ENCODE results near the gene DMKN. TPM values are rescaled to one million over a fixed set of nuclear protein-coding genes. Genes with fewer than 3 reads are reported as not detected.

Gene DMKN
- total RNA-seq, 6 donors from 2014 or later: 64.9 to 127 (median 101) TPM

DNA sequence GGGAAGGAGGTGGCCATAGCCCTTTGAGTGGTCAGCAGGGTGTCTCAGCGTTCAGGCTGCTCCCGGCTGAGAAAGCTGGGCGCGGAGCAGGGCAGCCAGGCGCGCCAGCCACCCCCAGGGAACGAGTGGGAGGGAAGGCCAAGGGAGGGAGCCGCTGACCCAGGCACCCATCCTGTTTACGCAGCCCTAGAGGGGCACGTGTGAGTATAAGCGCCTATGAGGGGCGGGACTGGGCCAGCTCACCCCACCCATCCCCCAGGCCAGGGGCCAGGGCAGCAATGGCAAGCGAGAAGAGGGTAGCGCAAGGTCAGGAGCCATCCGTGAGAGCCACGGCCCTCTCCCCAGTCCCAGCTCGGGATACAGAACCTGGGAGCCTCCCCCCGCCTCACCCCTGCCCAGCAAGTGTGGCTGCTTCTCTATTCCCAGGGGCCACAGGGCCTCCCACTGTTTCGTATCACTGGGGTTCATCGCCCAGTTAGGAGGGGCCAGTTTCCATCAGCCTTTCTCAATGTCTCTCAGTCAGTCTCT, 897 bp upstream of the DMKN start:
- Histone ChIP-seq H3K36me3 (no peaks in the 10 kb centered on the region), H3K4me1 (peaks cover 7 to 23% (median 11%) of the 10 kb centered on the region in 4 donors), H3K27me3 (no peaks in the 10 kb centered on the region), H3K27ac (no peak overlapping the region), H3K9me3 (no peaks in the 10 kb centered on the region), H3K4me3 (no peak overlapping the region)
- DNase-seq: peak; percentile 27 to 65
- ATAC-seq (ENCODE audit: low FRiP score in 2 of 2): no peak
- 30% methylated on average over 12 to 20 of the region's 20 CpGs for WGBS, 2 donors
- TF ChIP-seq, protein P1, sequence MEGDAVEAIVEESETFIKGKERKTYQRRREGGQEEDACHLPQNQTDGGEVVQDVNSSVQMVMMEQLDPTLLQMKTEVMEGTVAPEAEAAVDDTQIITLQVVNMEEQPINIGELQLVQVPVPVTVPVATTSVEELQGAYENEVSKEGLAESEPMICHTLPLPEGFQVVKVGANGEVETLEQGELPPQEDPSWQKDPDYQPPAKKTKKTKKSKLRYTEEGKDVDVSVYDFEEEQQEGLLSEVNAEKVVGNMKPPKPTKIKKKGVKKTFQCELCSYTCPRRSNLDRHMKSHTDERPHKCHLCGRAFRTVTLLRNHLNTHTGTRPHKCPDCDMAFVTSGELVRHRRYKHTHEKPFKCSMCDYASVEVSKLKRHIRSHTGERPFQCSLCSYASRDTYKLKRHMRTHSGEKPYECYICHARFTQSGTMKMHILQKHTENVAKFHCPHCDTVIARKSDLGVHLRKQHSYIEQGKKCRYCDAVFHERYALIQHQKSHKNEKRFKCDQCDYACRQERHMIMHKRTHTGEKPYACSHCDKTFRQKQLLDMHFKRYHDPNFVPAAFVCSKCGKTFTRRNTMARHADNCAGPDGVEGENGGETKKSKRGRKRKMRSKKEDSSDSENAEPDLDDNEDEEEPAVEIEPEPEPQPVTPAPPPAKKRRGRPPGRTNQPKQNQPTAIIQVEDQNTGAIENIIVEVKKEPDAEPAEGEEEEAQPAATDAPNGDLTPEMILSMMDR (IDR thresholded peaks at IDR 0.05): no peak
- TF ChIP-seq EP300 (IDR thresholded peaks at IDR 0.05): no peak
- TF ChIP-seq POLR2AphosphoS5 (IDR thresholded peaks at IDR 0.05): no peak
- TF ChIP-seq POLR2A (IDR thresholded peaks at IDR 0.05): no peak

DNA sequence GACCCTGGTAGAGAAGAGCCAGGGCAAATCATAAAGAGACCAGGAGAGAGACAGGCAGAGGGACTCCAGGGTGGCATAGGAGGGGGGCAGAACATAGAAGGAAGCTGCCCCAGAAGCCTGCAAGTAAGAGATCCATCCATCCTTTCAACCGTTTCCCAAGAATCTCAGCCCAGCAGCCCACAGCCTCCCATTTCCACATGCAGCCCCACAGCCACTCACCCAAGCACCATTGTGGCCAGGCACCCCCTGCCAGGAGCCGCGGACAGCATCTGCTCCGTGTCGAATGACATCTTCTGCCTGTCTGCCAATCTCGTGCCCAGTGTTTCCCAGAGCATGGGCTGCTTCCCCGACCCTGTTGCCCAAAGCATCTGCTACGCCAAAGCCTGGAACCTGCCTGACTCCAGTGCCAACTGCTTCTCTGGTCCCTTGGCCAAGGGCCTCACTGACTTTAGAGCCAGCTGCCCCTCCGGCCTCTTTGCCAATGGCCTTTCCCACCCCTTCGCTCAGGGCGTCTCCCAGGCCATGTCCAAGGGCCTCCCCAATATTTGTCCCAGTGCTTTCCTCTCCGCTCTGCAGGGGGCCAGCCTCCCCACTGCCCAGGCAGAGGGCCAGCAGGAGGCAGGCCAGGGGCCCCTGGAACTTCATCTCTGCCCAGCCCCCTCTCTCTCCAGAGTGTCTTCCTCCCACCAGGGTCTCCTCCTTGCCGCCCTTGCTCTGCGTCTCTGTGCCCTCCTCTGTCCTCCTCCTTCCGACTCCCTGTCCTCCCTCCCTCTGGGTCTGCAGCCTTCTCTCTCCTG, 420 bp downstream of the DMKN start:
- no peaks in the 10 kb centered on the region for H3K27me3 ChIP-seq
- TF ChIP-seq POLR2AphosphoS5 (IDR thresholded peaks at IDR 0.05): no peak
- TF ChIP-seq EP300 (IDR thresholded peaks at IDR 0.05): no peak
- TF ChIP-seq, protein P1 (IDR thresholded peaks at IDR 0.05): no peak
- TF ChIP-seq POLR2A (IDR thresholded peaks at IDR 0.05): no peak
- ATAC-seq (ENCODE audit: low FRiP score in 2 of 2) (no peak), DNase-seq (peak in 1 of 2 donors; percentile 50)
- no peak overlapping the region for H3K27ac ChIP-seq
- 79 to 84% methylated on average over 11 to 15 of the region's 15 CpGs for WGBS, 2 donors
- H3K36me3 ChIP-seq: no peaks in the 10 kb centered on the region
- no peaks in the 10 kb centered on the region for H3K9me3 ChIP-seq
- peaks cover 7 to 24% (median 11%) of the 10 kb centered on the region in 4 donors for H3K4me1 ChIP-seq
- no peak overlapping the region for H3K4me3 ChIP-seq

DNA sequence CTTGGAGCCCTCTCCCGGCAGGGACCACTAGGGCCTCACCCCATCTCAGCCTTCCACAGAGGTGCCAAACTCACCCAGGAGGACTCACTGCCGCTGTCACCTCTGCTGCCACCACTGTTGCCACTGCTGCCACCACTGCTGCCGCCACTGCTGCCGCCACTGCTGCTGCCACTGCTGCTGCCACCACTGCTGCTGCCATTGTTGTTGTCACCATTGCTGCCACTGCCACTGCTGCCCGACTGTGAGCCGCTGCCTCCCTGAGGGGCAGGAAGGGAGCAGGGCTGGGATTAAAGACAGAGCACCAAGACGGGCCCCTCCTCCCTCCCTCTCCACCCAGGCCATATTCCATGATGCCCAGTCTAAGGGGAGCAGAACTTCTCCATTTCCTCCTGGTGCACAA, 2.1 kb downstream of the DMKN start:
- H3K36me3 ChIP-seq: no peaks in the 10 kb centered on the region
- H3K27me3 ChIP-seq: no peaks in the 10 kb centered on the region
- no peak overlapping the region for H3K4me3 ChIP-seq
- no peak overlapping the region for H3K27ac ChIP-seq
- TF ChIP-seq EP300 (IDR thresholded peaks at IDR 0.05) (no peak), POLR2AphosphoS5 (IDR thresholded peaks at IDR 0.05) (no peak), POLR2A (IDR thresholded peaks at IDR 0.05) (no peak)
- TF ChIP-seq, protein P1 (IDR thresholded peaks at IDR 0.05): no peak
- 68 to 83% methylated on average over 5 to 7 of the region's 7 CpGs for WGBS, 2 donors
- peaks cover 7 to 24% (median 11%) of the 10 kb centered on the region in 4 donors for H3K4me1 ChIP-seq
- ATAC-seq (ENCODE audit: low FRiP score in 2 of 2) (no peak), DNase-seq (no peak)
- H3K9me3 ChIP-seq: no peaks in the 10 kb centered on the region

DNA sequence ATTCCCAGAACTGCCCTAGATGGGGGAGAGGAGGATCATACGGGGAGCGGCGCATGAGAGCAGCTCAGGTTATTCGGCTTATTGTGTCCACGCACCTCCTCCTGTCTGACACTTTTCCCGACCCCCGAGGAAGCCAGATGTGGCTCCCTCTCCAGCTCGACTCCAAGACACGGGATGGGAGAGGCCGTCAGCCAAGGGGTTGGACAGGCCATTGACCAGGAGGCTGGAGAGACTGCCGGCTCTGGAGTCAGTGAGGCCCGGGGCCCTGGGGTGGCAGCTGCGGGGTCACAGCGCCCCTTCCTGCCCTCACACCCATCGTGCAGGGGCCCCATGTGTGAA, 2.9 kb downstream of the DMKN start:
- Histone ChIP-seq H3K4me1 (peaks cover 7 to 24% (median 11%) of the 10 kb centered on the region in 4 donors), H3K9me3 (no peaks in the 10 kb centered on the region), H3K36me3 (no peaks in the 10 kb centered on the region), H3K27ac (peak overlapping the region in 3 of 4 donors; percentile 75 to 81 (median 77)), H3K4me3 (peak overlapping the region in 3 of 4 donors; percentile 42 to 48 (median 45)), H3K27me3 (no peaks in the 10 kb centered on the region)
- 14% methylated on average over 12 of the region's 15 CpGs; no CpG with 5 or more reads in 1 of the 2 donors for WGBS, 2 donors
- DNase-seq: no peak
- ATAC-seq (ENCODE audit: low FRiP score in 2 of 2): peak in 1 of 2 donors; percentile 11
- TF ChIP-seq, protein P1 (IDR thresholded peaks at IDR 0.05): peak in 1 of 6 experiments; percentile 11
- TF ChIP-seq POLR2AphosphoS5 (IDR thresholded peaks at IDR 0.05): no peak
